ENCODE data around the gene GPC5.
A peak's percentile ranks its signal among the peaks of the same experiment; 100 is the strongest.

Gene GPC5

DNA sequence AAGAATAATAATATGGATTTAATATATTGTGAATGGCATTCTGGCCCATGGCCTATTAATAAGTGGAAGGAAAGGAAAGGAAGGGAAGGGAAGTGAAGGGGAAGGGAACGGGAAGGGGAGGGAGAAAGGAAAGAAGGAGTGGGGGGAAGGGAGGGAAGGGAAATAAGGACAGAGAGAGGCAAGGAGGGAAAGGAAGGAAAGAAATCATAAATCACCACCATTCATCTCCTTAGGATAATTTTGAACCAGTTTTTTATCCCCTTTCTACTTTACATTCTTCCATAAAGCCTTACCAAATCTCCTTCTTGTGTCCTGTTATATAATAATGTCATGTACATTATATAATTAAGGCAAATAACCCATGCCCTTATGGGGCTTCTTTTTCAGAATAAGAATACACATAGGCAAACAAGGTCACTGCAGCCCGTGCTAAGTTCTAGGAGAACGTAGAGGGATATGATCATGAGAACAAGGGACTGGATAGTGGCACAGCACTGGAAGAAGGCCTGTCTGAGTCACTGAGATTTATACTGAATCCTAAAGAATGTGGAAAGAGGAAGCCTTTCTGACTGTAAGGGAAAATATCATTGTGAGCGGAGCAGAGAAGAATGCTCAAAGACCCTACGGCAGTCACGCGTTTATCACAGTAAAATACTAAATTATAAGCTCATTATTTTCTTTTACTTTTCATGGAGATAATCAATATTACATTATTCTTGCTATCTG lies 1383.7 kb downstream of the GPC5 start:
- H3K27ac ChIP-seq: no peak overlapping the region

DNA sequence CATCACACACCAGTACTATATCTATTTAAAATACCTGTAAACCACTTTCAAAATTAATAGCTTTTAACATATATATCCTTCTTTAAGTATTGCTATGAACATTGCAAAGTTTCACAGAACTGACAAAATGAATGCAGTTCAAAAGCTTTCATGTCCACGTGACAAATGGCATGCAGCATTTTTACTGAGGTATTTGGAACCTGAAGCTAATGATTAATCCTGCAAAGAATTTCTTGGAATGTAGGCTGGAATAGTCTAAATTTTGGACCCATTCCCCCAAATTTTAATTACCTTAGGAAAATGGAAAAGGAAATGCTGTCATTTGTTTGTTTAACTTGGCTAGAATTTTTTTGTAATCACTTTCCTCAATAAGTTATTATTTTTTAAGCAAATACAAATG lies 1404.4 kb downstream of the GPC5 start:
- Histone ChIP-seq H3K4me3 (no peak overlapping the region), H3K27ac (no peak overlapping the region)

More for the DNA sequence above, 1383.7 kb downstream of the GPC5 start:
- no peak overlapping the region for H3K4me3 ChIP-seq

DNA sequence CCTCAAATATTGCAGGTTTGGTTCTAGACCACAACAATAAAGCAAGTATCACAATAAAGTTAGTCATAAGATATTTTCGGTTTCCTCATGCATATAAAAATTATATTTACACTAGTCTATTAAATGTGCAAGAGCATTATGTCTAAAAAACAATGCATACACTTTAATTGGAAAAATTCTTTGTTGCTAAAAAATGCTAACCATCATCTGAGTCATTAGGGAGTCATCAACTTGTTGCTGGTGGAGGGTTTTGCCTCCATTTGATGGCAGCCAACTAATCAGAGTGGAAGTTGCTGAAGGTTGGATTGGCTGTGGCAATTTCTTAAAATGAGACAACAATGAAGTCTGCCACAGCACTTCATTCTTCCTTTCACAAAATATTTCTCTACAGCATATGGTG lies 1405.9 kb downstream of the GPC5 start:
- Histone ChIP-seq H3K27ac (no peak overlapping the region), H3K4me3 (no peak overlapping the region)

DNA sequence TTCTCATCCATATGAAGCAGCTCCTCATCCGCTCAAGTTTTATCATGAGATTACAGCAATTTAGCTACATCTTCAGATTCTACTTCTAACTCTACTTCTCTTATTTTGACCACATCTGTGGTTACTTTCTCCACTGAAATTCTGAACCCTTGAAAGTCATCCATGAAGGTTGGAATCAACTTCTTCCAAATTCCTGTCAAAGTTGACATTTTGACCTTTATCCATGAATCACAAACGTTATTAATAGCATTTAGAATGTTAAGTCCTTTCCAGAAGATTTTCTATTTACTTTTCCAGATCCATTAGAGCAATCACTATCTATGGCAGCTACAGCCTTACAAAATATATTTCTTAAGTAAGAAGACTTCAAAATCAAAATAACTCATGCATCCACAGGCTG lies 1406.5 kb downstream of the GPC5 start:
- no peak overlapping the region for H3K4me3 ChIP-seq
- no peak overlapping the region for H3K27ac ChIP-seq

DNA sequence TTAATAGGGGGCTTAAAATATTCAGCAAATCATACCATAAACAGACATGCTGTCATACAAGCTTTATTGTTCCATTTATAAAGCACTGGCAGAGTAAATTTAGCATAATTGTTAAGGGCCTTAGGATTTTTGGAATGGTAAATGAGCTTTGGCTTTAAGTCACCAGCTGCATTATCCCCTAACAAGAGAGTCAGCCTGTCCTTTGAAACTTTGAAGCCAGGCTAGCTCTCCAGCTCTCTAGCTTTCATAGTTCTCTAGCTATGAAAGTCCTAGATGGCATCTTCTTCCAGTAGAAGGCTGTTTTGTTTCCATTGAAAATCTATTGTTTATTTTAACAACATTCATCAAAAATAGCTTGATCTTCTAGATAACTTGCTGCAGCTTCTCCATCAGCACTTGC lies 1407.3 kb downstream of the GPC5 start:
- H3K27ac ChIP-seq: no peak overlapping the region
- H3K4me3 ChIP-seq: peak overlapping the region in 2 of 7 experiments; percentile 1 to 24

DNA sequence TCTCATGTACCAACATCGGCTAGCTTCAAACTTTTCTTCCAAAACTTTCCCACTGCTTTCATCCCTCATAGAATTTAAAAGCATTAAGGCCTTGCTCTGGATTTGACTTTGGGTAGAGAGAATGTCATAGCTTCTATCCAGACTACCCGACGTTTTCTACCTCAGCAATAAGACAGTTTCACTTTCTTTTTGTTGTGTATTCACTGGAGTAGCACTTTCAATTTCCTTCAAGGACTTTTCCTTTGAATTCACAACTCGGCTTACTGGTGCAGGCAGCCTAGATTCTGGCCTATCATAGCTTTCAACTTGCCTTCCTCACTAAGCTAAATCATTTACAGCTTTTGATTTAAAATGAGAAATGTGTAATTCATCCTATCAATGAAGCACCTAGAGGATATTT lies 1407.8 kb downstream of the GPC5 start:
- no peak overlapping the region for H3K27ac ChIP-seq

DNA sequence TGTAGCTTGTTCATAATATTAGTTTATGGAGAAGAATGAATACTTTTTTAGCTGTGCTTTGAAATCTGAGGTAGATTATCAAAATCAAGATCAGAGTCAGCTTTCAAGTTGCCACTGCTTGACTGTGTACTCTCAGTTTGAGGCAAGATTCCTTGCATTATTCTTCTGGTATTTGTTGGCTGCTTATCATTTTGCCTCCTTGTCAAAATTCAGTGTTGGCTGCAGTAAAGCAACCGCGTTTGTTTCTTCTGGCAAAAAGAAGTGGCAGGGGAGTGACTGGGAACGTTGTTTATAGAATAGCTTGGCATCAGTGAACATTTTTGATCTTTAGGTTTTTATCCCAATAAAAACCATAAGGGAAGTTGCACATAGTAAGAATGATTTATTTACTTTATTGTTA lies 1408.9 kb downstream of the GPC5 start:
- H3K4me3 ChIP-seq: no peak overlapping the region
- H3K27ac ChIP-seq: no peak overlapping the region

More for the DNA sequence above, 1407.8 kb downstream of the GPC5 start:
- H3K4me3 ChIP-seq: peak overlapping the region in 2 of 7 experiments; percentile 1 to 24

DNA sequence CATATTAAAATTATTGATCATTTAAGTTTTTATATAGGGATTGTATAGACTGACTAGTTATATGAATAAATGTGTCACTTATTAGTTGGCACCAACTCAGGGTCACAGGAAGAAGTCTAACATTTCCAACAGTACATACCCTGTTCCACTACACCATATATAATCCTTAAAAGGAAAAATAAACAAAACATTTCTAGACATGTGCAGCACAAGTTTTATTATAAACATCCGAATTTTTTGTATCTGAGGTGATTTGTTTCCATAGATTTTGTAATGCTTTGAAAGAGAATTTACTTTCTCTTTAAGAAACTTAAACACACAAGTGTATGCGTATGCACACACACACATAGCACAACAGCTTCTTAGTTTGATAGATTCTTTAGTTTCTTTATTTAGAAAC lies 1409.5 kb downstream of the GPC5 start:
- no peak overlapping the region for H3K4me3 ChIP-seq
- H3K27ac ChIP-seq: no peak overlapping the region

DNA sequence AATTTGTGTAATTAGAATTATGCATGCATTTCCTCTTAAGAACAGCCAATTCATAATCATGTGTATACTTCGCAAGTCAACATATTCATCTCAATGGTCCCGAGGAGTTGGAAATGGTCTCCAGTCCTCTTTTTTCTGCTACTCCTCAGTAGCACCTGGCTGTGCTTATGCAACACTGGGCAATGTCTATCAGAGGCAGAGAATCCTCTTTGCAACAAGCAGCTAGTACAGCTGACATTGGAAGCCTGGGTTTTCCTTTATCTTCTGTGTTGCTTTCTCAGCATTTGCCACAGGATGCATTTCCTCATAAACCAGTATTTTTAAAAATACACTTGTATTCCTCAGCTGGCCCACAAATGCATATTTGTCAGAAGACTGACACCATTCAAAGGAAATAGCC lies 1422.9 kb downstream of the GPC5 start:
- Histone ChIP-seq H3K27ac (no peak overlapping the region), H3K4me3 (no peak overlapping the region)

DNA sequence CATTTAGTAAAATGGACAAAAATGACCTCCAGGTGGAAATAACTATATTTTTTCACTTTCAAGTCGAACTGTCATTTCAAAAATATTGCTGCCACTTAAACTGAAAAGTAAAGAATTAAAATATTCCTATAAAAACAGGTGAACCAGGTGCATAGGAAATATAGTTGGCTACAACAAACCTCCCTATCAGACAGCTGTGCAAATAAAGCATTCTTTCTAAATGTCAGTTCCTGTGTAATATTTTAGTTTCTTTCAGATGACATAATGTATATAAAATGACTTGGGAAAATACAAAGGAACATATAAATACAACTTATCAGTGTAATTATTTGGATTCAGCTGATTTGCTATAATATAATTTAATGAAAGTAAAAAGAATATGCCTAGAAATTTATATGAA lies 1424.6 kb downstream of the GPC5 start:
- Histone ChIP-seq H3K4me3 (no peak overlapping the region), H3K27ac (no peak overlapping the region)

DNA sequence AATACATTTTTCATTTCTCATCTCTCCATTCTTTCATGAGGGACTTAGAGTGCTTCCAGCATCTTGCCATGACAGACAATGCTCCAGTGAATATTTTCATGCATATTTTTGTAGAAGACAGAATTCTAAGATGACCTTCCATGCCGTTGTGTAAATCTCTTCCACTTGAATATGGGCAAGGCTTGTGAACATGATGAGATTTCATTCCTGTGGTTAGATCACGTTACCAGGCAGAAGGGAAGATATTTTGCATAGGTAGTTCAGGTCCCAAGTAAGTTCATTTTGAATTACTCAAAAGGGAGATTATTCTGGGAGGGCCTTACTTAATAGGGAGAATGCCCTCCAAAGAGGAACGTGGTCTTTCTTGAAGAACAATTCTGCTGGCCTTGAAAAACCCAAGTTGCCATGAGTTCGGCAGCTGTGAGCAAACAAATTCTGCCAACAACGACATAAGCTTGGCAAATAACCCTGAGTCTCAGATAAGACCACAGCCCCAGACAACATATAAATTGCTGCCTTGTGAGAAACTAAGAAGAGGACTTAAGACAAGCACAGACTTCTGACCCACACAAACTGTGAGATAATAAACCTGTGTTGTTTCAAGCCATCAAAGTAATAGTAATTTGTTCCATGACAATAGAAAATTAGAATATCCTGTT lies 1427.6 kb downstream of the GPC5 start:
- Histone ChIP-seq H3K4me3 (no peak overlapping the region), H3K27ac (no peak overlapping the region)

DNA sequence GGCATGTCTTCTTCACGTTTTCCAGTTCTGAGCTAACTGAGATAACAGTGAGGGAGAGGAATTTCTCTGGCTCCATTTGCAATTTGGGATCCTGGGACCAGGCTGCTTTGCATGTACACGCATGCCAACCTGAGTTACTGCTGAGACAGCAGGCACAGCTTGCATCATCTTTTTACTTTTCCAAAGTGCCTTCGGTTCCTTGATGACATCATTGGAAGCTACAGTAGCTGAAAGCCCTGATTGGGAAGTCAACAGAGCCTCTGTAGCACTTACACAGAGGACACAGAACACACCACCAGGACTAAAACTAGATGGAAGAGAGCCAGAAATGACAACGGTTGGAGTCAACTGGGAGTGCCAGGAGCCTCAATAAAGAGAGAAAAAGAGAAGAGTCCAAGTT lies 1429.1 kb downstream of the GPC5 start:
- Histone ChIP-seq H3K27ac (no peak overlapping the region), H3K4me3 (no peak overlapping the region)

DNA sequence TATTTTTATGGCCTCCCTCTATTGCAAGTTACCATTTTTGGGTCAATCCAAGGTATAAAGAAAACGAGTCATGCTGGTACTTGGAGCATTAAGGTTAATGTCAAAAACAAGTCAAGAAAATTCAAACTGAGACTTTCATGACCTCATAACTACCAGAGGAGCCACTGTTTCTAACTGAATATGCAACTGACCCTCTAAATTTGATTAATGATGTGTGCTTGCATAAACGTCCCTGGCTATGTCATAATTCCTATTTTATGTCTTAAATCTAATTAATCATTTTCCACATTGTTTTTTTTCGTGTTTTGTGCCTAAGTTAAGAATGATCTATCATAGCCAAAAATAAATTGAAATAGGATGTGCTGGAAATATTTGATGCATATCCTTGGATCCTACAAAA lies 1431.5 kb downstream of the GPC5 start:
- no peak overlapping the region for H3K4me3 ChIP-seq
- no peak overlapping the region for H3K27ac ChIP-seq

DNA sequence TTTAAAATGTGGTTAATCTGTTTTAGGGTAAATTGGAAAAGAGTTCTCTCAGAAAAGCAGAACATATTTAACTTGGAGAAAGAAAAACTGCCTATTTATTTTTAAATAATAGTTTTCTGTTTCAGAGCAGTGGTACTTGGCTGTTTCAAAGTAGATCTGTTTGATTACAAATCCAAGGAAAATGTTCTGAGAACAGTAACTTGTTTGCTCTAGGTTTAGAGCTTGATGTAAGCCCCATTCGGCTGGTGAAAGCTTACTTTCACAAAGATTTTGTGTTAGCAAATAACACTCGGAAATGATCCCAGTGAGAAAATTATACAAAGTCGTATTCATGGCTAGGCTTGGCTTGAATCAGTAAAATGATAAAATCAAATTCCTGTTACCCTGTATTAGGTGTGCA lies 1432.4 kb downstream of the GPC5 start:
- Histone ChIP-seq H3K4me3 (no peak overlapping the region), H3K27ac (no peak overlapping the region)

DNA sequence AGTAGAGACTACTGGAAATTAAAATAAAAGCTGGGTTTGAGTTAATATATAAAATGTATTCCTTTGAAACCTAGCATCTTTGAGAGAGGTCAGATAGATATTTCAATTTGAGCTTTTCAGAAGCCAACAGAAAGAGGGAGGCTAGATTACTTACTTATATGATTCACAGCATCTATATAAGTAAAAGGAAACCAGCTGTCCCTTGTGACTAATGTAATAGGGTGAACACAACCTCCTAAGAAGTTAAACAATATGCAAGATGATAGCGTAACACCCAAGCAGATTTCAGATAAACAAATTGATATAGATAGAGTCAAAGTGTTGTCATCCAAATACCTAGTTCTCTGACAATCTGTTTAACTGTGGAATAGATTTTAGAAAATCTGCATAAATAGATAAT lies 1434.7 kb downstream of the GPC5 start:
- Histone ChIP-seq H3K4me3 (no peak overlapping the region), H3K27ac (no peak overlapping the region)

DNA sequence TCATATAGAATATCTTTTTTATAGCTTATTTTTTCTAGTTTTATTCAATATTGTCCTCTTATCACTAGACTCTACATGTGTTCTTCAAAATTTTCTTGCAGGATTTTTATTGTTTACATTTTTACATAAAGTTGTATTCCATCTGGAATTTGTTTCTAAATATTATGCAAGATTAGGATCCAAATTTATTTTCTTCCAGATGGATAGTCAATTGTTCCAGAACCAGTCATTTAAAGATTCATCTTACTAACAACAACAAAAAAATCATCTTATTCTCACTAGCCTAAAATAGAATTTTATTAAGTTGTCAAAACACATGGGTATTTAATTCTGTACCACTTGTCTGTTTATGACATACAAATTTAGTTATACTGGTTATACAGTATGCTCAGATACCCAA lies 1437.8 kb downstream of the GPC5 start:
- H3K27ac ChIP-seq: no peak overlapping the region
- no peak overlapping the region for H3K4me3 ChIP-seq

DNA sequence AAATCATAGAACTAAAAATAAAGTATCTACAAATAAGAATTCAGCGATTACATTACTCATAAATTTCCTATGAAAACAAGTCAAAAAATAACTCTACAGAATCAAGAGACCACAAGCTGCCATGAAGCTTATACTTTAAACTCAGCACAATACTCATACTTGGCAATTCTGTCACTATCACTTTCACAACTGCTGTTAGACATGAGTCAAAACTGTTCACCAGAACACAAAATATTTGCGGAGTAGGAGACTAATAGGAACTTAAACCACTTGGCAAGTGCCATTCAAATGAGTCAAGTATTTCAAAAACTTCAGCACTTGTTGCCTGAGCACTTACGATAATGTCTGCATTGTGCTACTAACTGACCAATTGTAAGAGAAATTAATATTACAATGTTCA lies 1440.4 kb downstream of the GPC5 start:
- H3K27ac ChIP-seq: no peak overlapping the region

DNA sequence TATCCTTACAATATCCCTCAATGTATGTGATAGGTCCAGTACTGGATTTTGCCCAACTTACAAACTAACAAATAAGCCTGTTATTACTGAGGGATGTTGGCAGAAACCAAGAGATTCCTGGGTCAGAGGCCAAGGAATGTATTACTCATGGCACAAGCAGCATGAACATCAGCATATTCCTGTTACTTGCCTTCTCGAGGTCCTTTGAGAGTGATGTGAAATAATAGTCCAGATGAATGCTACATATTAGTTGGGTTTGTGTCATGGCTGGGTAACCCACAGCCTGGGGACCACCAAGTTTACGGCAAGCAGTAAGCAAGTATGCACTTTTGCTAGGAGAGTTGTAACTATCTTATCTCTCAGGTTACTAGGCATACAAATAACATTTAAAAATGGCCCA lies 1443.7 kb downstream of the GPC5 start:
- H3K27ac ChIP-seq: no peak overlapping the region
- H3K4me3 ChIP-seq: no peak overlapping the region

More for the DNA sequence above, 1440.4 kb downstream of the GPC5 start:
- no peak overlapping the region for H3K4me3 ChIP-seq

DNA sequence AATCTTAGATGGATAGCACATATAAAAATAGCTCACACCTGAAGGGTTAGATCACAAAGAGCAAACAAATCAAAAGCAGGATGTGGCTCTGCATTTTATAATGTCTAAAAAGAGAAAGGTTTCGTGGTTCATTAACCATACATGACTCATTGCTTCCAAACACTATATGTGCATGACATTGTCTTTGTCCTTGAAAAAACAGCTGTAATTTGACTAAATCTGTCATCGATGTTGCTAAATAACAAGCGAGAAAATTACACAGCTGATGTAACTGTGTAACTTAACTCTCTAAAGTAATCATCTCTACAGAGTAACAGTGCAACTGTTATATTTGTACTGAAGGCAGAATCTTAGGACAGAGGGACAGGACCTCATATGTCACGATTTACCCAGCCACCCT lies 1445.1 kb downstream of the GPC5 start:
- Histone ChIP-seq H3K4me3 (no peak overlapping the region), H3K27ac (no peak overlapping the region)

DNA sequence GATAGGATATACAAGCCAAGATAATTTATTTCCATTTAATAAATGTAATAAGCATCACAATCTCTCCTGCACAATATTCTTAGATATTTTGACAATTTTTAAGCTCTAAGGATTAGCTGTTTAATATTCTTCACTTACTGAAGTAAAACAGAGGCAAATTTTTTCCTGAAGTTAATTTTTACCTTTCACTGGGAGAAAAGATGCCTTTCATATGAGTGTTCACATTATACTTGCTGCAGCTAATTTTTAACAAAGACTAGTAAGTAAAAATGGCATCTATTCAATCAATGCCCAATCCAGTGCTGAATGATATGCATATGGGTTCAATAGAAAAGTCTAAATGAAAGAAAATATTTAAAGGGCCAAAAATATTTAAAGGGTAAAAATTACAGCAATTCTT lies 1451.0 kb downstream of the GPC5 start:
- no peak overlapping the region for H3K27ac ChIP-seq
- H3K4me3 ChIP-seq: no peak overlapping the region

DNA sequence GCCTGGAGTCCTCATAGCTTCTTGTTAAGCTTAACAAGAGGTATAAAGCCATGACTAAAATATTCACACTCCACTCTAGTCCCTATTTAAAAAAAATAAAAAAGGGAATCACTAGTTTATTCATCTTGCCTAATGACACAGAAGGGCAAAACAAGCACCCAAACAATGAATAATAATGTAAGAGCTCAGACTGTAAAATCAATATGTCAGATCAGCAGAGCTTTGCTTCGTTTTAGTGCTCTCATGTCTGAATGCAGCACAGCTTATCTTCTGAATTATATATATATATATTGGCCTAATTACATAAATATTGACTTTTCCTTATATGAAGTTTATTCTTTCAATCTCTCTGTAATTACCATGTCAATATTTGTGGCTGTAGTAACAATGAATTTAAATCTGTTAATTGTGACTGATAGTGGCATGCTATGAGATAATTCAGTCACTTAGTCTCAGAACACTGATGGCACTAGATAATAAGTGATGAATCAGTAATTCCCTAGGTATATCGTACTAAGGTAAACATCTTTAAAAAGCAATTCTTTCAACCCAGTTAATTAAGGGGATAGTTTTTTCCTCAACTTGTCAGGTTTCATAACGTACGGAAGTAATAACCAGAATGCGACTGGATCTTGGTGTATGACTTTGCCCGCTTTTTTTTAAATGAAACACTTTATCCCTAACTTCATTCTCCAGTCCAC lies 1466.3 kb downstream of the GPC5 start:
- Histone ChIP-seq H3K4me3 (no peak overlapping the region), H3K27ac (no peak overlapping the region)
